ENCODE results near the gene UBTF.

GRCh38 chr17:44191941-44192496, 27.5 kb downstream of the UBTF start:
- TF ChIP-seq CTCF (IDR thresholded peaks at IDR 0.05) (no peak), POLR2AphosphoS5 (IDR thresholded peaks at IDR 0.05) (no peak)

Measured in suprapubic skin (tissue), 3 donors.